HUDEP-2 (cell line): ENCODE data around the gene PIM3.

Experiments used
- DNase-seq, 76 experiments: peaks; one replicate each; lab custom pipeline; 2025; ENCODE audit not compliant: unreplicated experiment in 76 of 76; lab: John Stamatoyannopoulos, UW

The PIM3 gene

GRCh38 chr22:49965091-49966040 is 4.8 kb downstream of the PIM3 start:
- no peak for DNase-seq

GRCh38 chr22:49966041-49966773 is 5.6 kb downstream of the PIM3 start:
- no peak for DNase-seq

GRCh38 chr22:49966774-49967705 is 6.5 kb downstream of the PIM3 start:
- DNase-seq: no peak

- no peak for DNase-seq
Observed at GRCh38 chr22:49967706-49968208, 7.2 kb downstream of the PIM3 start.

- no peak for DNase-seq
Observed at GRCh38 chr22:49968313-49968830, 7.8 kb downstream of the PIM3 start.

- no peak for DNase-seq
Observed at GRCh38 chr22:49968831-49969661, 8.5 kb downstream of the PIM3 start.

- no peak for DNase-seq
Observed at GRCh38 chr22:49969751-49970527, 9.4 kb downstream of the PIM3 start.

GRCh38 chr22:49970528-49971231 is 10.1 kb downstream of the PIM3 start:
- DNase-seq: peak in 74 of 76 experiments; percentile 55 to 98 (median 94)

- peak in 62 of 76 experiments; percentile 23 to 85 (median 64) for DNase-seq
Observed at GRCh38 chr22:49971232-49972162, 10.9 kb downstream of the PIM3 start.

GRCh38 chr22:49972163-49973017 is 11.8 kb downstream of the PIM3 start:
- no peak for DNase-seq

- DNase-seq: no peak
Observed at GRCh38 chr22:49973018-49973961, 12.7 kb downstream of the PIM3 start.

- peak in 26 of 76 experiments; percentile 13 to 58 (median 38) for DNase-seq
Observed at GRCh38 chr22:49975543-49976389, 15.2 kb downstream of the PIM3 start.

- peak in 1 of 76 experiments; percentile 23 for DNase-seq
Observed at GRCh38 chr22:49976439-49977175, 16.0 kb downstream of the PIM3 start.
